SU-DHL-6 (cell line): ENCODE data around the gene CCDC24.

Source experiments
- EZH2phosphoT487 ChIP-seq: fragments of 200-600 bp; sonication (generic), shearing (Covaris generic); conservative IDR thresholded peaks from 2 replicates; pipeline ENCODE4 v1.6.1; 2018; ENCODE audit warnings: mild to moderate bottlenecking, antibody characterized with exemption, low read length, moderate library complexity, mixed read lengths
- TF ChIP-seq, protein P1 (sequence below): fragments of 200-600 bp; sonication (generic); IDR thresholded peaks from one replicate; pipeline ENCODE4 v1.5.1; 2017; ENCODE audit warnings: antibody characterized with exemption, mild to moderate bottlenecking, low read length, moderate library complexity; ENCODE audit not compliant: insufficient read depth, poor library complexity, severe bottlenecking

DNA sequence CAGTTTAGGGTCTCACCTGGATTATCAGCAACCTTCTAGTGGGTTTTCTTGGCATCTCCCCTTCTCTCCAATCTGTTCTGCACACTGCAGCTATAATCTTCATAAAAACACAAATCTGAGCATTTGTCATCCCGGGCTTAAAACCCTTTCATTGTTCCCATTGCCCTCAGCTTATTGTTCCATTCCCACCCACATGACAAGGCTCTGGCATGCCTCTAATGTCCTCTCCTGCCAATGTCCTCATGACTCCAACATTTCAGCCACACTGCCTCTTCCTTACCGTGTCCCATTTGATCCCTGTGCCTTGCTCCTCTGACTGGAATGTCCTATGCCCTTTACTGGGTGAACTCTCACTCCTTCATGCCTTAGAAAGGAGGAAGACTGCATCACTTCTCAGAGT is 29.1 kb upstream of the CCDC24 start:
- TF ChIP-seq, protein P1, sequence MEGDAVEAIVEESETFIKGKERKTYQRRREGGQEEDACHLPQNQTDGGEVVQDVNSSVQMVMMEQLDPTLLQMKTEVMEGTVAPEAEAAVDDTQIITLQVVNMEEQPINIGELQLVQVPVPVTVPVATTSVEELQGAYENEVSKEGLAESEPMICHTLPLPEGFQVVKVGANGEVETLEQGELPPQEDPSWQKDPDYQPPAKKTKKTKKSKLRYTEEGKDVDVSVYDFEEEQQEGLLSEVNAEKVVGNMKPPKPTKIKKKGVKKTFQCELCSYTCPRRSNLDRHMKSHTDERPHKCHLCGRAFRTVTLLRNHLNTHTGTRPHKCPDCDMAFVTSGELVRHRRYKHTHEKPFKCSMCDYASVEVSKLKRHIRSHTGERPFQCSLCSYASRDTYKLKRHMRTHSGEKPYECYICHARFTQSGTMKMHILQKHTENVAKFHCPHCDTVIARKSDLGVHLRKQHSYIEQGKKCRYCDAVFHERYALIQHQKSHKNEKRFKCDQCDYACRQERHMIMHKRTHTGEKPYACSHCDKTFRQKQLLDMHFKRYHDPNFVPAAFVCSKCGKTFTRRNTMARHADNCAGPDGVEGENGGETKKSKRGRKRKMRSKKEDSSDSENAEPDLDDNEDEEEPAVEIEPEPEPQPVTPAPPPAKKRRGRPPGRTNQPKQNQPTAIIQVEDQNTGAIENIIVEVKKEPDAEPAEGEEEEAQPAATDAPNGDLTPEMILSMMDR = no peak
- no peak for TF ChIP-seq EZH2phosphoT487
